ENCODE results near the gene LRCH1. TPM values are rescaled to one million over a fixed set of nuclear protein-coding genes. Genes with fewer than 3 reads are reported as not detected.

LRCH1 gene
- total and polyA plus RNA-seq, 10 of the 15 experiments (the other 5 are each of a cell fraction or from before 2014, with no cell fraction given) = 5.3 to 48.9 (median 14.4) TPM

- H3K36me3 ChIP-seq (ENCODE audit: control insufficient read depth in 2 of 2, insufficient read depth in 2 of 2, low read length in 1 of 2) = no peaks in the 10 kb centered on the region; a peak in 2 of 4 replicates
- SMC1A ChIA-PET (ENCODE audit: uncharacterized antibody, unreplicated experiment) = interaction anchor here (1.3 to 18.5 kb wide), 9 partner anchors 9 to 105 kb away, joined by 3 to 456 read pairs (median 11); no protein-coding TSS in a partner anchor
- H3K4me1 ChIP-seq (ENCODE audit: control insufficient read depth, insufficient read depth, low read length) = peaks cover 28% of the 10 kb centered on the region
- BruUV-seq (replicated peaks) = no TSS peak
- no peaks in the 10 kb centered on the region for H4K20me1 ChIP-seq (ENCODE audit: control insufficient read depth, insufficient read depth)
- no peak overlapping the region for H3K4me3 ChIP-seq
- RAD21 ChIA-PET (ENCODE audit: unreplicated experiment) = interaction anchor here (0.6 to 3.9 kb wide), 6 partner anchors 10 to 62 kb away, joined by 3 to 18 read pairs (median 4); no protein-coding TSS in a partner anchor
- CTCF ChIA-PET = interaction anchor here (1.4 to 2.3 kb wide), 3 partner anchors 9 to 105 kb away, joined by 3 to 10 read pairs (median 7); no protein-coding TSS in a partner anchor
- no peaks in the 10 kb centered on the region for H3K9me3 ChIP-seq (replicated peaks; ENCODE audit: control insufficient read depth, insufficient read depth, low read length)
- H3K79me2 ChIP-seq (ENCODE audit: control insufficient read depth, insufficient read depth, low read length) = peaks cover 73% of the 10 kb centered on the region
- DNase-seq (ENCODE audit: low read depth, low spot score) (no peak), FAIRE-seq (peak; percentile 87), ATAC-seq (peak; percentile 96)
- in situ Hi-C loops (cut with MboI) = no loop called here
- POLR2A ChIA-PET = interaction anchor here (0.6 to 6.1 kb wide), 8 partner anchors 9 to 81 kb away, joined by 3 to 51 read pairs (median 3); no protein-coding TSS in a partner anchor
- H3K4me2 ChIP-seq (ENCODE audit: control insufficient read depth, insufficient read depth) = peak overlapping the region; percentile 40
- H3K9ac ChIP-seq (ENCODE audit: control insufficient read depth, insufficient read depth, low read length) = no peak overlapping the region
- H3K27ac ChIP-seq (ENCODE audit: control insufficient read depth, insufficient read depth) = peak overlapping the region; percentile 67; the same call in 1 of the 2 replicates
- intact Hi-C loops (cut with micrococcal nuclease; ENCODE audit: unreplicated experiment) = no loop called here
- H3K27me3 ChIP-seq (replicated peaks in 1 of 2; ENCODE audit: control insufficient read depth in 2 of 2, insufficient read depth in 2 of 2, low read length in 1 of 2) = no peaks in the 10 kb centered on the region
- H2AFZ ChIP-seq (ENCODE audit: control insufficient read depth, low read depth, low read length) = no peak overlapping the region
- TF ChIP-seq PML (IDR thresholded peaks at IDR 0.05; ENCODE audit: low read length) (no peak), MTA2 (IDR thresholded peaks at IDR 0.05; ENCODE audit: low read depth) (peak; percentile 63), BACH1 (IDR thresholded peaks at IDR 0.05; ENCODE audit: borderline replicate concordance) (no peak), ZBTB4 (CRISPR knock-in tag; IDR thresholded peaks at IDR 0.05) (no peak), ZNF622 (IDR thresholded peaks at IDR 0.05) (no peak), RAD51 (IDR thresholded peaks at IDR 0.05) (peak; percentile 32; the same call in 1 of the 2 replicates), DPF2 (IDR thresholded peaks at IDR 0.05) (no peak; the same call in 1 of the 2 replicates), JUNB (IDR thresholded peaks at IDR 0.05) (peak; percentile 53), IRF4 (IDR thresholded peaks at IDR 0.05; ENCODE audit: low read depth, low read length) (peak; percentile 54; the same call in 1 of the 2 replicates), RUNX3 (IDR thresholded peaks at IDR 0.05; ENCODE audit: low read length) (no peak), IKZF2 (IDR thresholded peaks at IDR 0.05) (peak; percentile 82 to 86)
- TF ChIP-seq, protein P1, sequence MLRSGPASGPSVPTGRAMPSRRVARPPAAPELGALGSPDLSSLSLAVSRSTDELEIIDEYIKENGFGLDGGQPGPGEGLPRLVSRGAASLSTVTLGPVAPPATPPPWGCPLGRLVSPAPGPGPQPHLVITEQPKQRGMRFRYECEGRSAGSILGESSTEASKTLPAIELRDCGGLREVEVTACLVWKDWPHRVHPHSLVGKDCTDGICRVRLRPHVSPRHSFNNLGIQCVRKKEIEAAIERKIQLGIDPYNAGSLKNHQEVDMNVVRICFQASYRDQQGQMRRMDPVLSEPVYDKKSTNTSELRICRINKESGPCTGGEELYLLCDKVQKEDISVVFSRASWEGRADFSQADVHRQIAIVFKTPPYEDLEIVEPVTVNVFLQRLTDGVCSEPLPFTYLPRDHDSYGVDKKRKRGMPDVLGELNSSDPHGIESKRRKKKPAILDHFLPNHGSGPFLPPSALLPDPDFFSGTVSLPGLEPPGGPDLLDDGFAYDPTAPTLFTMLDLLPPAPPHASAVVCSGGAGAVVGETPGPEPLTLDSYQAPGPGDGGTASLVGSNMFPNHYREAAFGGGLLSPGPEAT (IDR thresholded peaks at IDR 0.05; ENCODE audit: low read depth) = peak; percentile 68
- TF ChIP-seq, protein P2, sequence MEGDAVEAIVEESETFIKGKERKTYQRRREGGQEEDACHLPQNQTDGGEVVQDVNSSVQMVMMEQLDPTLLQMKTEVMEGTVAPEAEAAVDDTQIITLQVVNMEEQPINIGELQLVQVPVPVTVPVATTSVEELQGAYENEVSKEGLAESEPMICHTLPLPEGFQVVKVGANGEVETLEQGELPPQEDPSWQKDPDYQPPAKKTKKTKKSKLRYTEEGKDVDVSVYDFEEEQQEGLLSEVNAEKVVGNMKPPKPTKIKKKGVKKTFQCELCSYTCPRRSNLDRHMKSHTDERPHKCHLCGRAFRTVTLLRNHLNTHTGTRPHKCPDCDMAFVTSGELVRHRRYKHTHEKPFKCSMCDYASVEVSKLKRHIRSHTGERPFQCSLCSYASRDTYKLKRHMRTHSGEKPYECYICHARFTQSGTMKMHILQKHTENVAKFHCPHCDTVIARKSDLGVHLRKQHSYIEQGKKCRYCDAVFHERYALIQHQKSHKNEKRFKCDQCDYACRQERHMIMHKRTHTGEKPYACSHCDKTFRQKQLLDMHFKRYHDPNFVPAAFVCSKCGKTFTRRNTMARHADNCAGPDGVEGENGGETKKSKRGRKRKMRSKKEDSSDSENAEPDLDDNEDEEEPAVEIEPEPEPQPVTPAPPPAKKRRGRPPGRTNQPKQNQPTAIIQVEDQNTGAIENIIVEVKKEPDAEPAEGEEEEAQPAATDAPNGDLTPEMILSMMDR (IDR thresholded peaks at IDR 0.05 in 2 of 3, conservative IDR thresholded peaks at IDR 0.05 in 1 of 3; ENCODE audit: control insufficient read depth in 2 of 3, extremely low read depth in 1 of 3, insufficient read depth in 1 of 3, low read depth in 3 of 3, low read length in 3 of 3) = no peak
- TF ChIP-seq, protein P3, sequence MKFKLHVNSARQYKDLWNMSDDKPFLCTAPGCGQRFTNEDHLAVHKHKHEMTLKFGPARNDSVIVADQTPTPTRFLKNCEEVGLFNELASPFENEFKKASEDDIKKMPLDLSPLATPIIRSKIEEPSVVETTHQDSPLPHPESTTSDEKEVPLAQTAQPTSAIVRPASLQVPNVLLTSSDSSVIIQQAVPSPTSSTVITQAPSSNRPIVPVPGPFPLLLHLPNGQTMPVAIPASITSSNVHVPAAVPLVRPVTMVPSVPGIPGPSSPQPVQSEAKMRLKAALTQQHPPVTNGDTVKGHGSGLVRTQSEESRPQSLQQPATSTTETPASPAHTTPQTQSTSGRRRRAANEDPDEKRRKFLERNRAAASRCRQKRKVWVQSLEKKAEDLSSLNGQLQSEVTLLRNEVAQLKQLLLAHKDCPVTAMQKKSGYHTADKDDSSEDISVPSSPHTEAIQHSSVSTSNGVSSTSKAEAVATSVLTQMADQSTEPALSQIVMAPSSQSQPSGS (IDR thresholded peaks at IDR 0.05; ENCODE audit: low read length) = peak; percentile 12; the same call in 1 of the 2 replicates
- TF ChIP-seq, protein P4, sequence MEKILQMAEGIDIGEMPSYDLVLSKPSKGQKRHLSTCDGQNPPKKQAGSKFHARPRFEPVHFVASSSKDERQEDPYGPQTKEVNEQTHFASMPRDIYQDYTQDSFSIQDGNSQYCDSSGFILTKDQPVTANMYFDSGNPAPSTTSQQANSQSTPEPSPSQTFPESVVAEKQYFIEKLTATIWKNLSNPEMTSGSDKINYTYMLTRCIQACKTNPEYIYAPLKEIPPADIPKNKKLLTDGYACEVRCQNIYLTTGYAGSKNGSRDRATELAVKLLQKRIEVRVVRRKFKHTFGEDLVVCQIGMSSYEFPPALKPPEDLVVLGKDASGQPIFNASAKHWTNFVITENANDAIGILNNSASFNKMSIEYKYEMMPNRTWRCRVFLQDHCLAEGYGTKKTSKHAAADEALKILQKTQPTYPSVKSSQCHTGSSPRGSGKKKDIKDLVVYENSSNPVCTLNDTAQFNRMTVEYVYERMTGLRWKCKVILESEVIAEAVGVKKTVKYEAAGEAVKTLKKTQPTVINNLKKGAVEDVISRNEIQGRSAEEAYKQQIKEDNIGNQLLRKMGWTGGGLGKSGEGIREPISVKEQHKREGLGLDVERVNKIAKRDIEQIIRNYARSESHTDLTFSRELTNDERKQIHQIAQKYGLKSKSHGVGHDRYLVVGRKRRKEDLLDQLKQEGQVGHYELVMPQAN (conservative IDR thresholded peaks at IDR 0.05) = no peak
Observed at GRCh38 chr13:46656786-46657185, 103.8 kb downstream of the LRCH1 start.

Data from GM12878 (cell line).